Measurements from ENCODE around the gene TRIM24. TPM values are rescaled to one million over a fixed set of nuclear protein-coding genes. Genes with fewer than 3 reads are reported as not detected.

Gene TRIM24
- total and polyA plus RNA-seq, 2 of the 13 experiments (the other 11 are each of a cell fraction or from before 2014, with no cell fraction given) = 100 to 106 TPM

DNA sequence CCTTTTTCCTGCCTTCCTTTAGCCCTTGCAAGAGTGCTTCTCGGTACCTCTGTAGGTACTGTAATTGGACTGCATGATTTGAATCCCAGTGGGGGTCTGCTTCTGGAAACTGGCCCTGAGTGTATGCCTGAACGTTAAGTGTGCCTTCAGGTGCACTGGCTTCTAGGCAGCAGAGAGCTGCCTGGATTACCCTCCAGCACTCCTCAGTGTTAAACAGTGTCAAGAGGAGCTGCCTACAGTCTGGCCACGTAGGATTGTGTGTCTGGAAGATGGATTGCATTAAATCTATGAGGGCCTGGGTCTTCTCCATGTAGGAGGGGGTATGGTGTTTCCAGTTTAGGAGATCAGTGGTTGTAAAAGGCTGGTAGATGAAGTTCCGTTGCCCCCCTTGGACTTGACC, 103.7 kb downstream of the TRIM24 start (continued):
- TF ChIP-seq, protein P1, sequence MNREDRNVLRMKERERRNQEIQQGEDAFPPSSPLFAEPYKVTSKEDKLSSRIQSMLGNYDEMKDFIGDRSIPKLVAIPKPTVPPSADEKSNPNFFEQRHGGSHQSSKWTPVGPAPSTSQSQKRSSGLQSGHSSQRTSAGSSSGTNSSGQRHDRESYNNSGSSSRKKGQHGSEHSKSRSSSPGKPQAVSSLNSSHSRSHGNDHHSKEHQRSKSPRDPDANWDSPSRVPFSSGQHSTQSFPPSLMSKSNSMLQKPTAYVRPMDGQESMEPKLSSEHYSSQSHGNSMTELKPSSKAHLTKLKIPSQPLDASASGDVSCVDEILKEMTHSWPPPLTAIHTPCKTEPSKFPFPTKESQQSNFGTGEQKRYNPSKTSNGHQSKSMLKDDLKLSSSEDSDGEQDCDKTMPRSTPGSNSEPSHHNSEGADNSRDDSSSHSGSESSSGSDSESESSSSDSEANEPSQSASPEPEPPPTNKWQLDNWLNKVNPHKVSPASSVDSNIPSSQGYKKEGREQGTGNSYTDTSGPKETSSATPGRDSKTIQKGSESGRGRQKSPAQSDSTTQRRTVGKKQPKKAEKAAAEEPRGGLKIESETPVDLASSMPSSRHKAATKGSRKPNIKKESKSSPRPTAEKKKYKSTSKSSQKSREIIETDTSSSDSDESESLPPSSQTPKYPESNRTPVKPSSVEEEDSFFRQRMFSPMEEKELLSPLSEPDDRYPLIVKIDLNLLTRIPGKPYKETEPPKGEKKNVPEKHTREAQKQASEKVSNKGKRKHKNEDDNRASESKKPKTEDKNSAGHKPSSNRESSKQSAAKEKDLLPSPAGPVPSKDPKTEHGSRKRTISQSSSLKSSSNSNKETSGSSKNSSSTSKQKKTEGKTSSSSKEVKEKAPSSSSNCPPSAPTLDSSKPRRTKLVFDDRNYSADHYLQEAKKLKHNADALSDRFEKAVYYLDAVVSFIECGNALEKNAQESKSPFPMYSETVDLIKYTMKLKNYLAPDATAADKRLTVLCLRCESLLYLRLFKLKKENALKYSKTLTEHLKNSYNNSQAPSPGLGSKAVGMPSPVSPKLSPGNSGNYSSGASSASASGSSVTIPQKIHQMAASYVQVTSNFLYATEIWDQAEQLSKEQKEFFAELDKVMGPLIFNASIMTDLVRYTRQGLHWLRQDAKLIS (CRISPR knock-in tag; IDR thresholded peaks at IDR 0.05) = 0 out of 2 replicates have a peak, but pooled peaks have one; percentile 21
- no peak for TF ChIP-seq WIZ (CRISPR knock-in tag; IDR thresholded peaks at IDR 0.05)
- no peak for TF ChIP-seq REPIN1 (CRISPR knock-in tag; IDR thresholded peaks at IDR 0.05; ENCODE audit: borderline replicate concordance, low read depth)
- TF ChIP-seq SOX6 (IDR thresholded peaks at IDR 0.05) = no peak
- no peak for TF ChIP-seq SOX6 (CRISPR knock-in tag; IDR thresholded peaks at IDR 0.05)
- TF ChIP-seq, protein P2, sequence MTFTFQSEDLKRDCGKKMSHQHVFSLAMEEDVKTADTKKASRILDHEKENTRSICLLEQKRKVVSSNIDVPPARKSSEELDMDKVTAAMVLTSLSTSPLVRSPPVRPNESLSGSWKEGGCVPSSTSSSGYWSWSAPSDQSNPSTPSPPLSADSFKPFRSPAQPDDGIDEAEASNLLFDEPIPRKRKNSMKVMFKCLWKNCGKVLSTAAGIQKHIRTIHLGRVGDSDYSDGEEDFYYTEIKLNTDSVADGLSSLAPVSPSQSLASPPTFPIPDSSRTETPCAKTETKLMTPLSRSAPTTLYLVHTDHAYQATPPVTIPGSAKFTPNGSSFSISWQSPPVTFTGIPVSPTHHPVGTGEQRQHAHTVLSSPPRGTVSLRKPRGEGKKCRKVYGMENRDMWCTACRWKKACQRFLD (CRISPR knock-in tag; IDR thresholded peaks at IDR 0.05; ENCODE audit: borderline replicate concordance) = 0 out of 2 replicates have a peak, but pooled peaks have one; percentile 42
- no peak for TF ChIP-seq MZF1 (CRISPR knock-in tag; IDR thresholded peaks at IDR 0.05; ENCODE audit: borderline replicate concordance)
- TF ChIP-seq, protein P3, sequence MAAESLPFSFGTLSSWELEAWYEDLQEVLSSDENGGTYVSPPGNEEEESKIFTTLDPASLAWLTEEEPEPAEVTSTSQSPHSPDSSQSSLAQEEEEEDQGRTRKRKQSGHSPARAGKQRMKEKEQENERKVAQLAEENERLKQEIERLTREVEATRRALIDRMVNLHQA (CRISPR knock-in tag; IDR thresholded peaks at IDR 0.05) = no peak
- no peak for TF ChIP-seq ZNF263 (CRISPR knock-in tag; IDR thresholded peaks at IDR 0.05)
- TF ChIP-seq, protein P4, sequence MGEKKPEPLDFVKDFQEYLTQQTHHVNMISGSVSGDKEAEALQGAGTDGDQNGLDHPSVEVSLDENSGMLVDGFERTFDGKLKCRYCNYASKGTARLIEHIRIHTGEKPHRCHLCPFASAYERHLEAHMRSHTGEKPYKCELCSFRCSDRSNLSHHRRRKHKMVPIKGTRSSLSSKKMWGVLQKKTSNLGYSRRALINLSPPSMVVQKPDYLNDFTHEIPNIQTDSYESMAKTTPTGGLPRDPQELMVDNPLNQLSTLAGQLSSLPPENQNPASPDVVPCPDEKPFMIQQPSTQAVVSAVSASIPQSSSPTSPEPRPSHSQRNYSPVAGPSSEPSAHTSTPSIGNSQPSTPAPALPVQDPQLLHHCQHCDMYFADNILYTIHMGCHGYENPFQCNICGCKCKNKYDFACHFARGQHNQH (CRISPR knock-in tag; IDR thresholded peaks at IDR 0.05) = no peak
- TF ChIP-seq IKZF1 (IDR thresholded peaks at IDR 0.05) = no peak
- TF ChIP-seq ZNF572 (CRISPR knock-in tag; IDR thresholded peaks at IDR 0.05) = no peak
- peak; percentile 34 for TF ChIP-seq AGO2 (optimal IDR thresholded peaks at IDR 0.05; ENCODE audit: low read depth, low read length)
- no peak for TF ChIP-seq HNF4A (CRISPR knock-in tag; IDR thresholded peaks at IDR 0.05)
- TF ChIP-seq SMYD3 (CRISPR knock-in tag; IDR thresholded peaks at IDR 0.05) = no peak
- no peak for TF ChIP-seq FOXA3 (CRISPR knock-in tag; IDR thresholded peaks at IDR 0.05)
- no peak for TF ChIP-seq ZNF724P (CRISPR knock-in tag; IDR thresholded peaks at IDR 0.05; ENCODE audit: borderline replicate concordance)
- peak in 1 of 2 experiments; percentile 5; a peak in 2 of 4 replicates for TF ChIP-seq POLR2A (IDR thresholded peaks at IDR 0.05; ENCODE audit: insufficient read depth in 1 of 2, low read depth in 2 of 2, low read length in 2 of 2)
- no peak for TF ChIP-seq ZKSCAN5 (CRISPR knock-in tag; IDR thresholded peaks at IDR 0.05)
- TF ChIP-seq, protein P5, sequence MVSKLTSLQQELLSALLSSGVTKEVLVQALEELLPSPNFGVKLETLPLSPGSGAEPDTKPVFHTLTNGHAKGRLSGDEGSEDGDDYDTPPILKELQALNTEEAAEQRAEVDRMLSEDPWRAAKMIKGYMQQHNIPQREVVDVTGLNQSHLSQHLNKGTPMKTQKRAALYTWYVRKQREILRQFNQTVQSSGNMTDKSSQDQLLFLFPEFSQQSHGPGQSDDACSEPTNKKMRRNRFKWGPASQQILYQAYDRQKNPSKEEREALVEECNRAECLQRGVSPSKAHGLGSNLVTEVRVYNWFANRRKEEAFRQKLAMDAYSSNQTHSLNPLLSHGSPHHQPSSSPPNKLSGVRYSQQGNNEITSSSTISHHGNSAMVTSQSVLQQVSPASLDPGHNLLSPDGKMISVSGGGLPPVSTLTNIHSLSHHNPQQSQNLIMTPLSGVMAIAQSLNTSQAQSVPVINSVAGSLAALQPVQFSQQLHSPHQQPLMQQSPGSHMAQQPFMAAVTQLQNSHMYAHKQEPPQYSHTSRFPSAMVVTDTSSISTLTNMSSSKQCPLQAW (CRISPR knock-in tag; IDR thresholded peaks at IDR 0.05) = 0 out of 2 replicates have a peak, but pooled peaks have one; percentile 42
- no peak for TF ChIP-seq HMG20B (CRISPR knock-in tag; conservative IDR thresholded peaks at IDR 0.05)
